ENCODE results near the gene CTSC. TPM values are rescaled to one million over a fixed set of nuclear protein-coding genes. Genes with fewer than 3 reads are reported as not detected.

The CTSC gene
- total and polyA plus RNA-seq, 12 donors: 44.6 to 230 (median 121) TPM

DNA sequence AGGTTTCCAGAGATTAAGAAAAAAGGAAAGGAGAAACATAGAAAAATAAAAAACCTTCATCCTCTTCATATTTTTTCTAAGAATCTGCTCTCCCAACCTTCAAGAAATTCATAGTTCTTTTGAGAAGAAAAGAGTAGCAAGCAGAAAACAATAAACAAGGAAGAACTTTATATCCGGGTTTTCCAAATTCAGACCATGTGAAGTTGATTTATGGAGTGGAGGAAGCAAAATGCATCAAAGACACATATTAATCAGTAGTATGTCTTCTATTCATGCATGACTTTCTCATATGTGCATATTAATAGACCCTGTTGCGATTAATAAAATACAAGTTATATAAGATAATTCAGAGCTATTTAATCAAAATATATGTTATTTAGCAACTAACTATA, 20.5 kb upstream of the CTSC start:
- 69 to 80% (median 77%) methylated on average over 2 of the region's 2 CpGs for WGBS, 4 donors
- peaks cover 3 to 8% of the 10 kb centered on the region in 2 donors for H3K4me1 ChIP-seq (replicated peaks in 1 of 2)
- intact Hi-C loops (cut with DNase I): no loop called here

DNA sequence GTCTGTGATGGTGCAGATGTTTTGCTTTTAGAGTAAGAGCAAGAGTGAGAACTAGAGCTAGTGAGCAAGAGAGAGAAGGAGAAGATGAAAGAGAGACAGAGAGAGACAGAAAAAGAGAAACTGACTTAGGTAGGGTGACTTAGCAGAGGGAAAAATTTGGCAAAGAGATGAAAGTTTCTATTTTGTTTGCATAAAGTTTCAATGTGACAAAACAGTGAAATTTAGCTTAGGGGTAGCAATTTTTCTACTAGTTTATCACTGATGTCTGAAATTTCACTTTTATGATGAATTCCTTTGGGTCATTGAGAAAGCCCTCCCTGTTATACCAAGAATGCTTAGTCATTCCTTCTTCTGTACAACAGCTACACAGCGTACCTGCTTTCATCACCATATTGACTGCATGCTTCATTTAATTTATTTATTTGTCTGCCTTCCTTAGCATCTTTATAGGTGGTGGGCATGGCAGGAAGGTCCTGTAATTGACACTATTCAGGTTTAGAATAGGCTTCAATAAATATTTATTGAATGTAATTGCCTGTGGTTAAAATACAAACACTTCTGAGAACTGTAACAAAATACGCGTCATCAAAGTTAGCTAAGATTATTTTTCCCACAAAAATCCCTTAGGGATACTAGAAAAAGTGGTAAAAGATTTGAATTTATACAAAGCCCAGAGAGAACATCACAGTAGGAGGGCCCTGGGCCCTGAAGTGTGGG, 19.9 kb upstream of the CTSC start:
- H3K4me1 ChIP-seq (replicated peaks in 1 of 2): peaks cover 3 to 8% of the 10 kb centered on the region in 2 donors
- H3K9me3 ChIP-seq (replicated peaks in 1 of 3): no peaks in the 10 kb centered on the region
- no peaks in the 10 kb centered on the region for H3K27me3 ChIP-seq
- H3K36me3 ChIP-seq (replicated peaks in 1 of 2): no peaks in the 10 kb centered on the region
- TF ChIP-seq POLR2A (IDR thresholded peaks at IDR 0.05) (no peak), CTCF (IDR thresholded peaks at IDR 0.05) (no peak)
- WGBS, 4 donors: 78 to 91% (median 86%) methylated on average over 3 of the region's 3 CpGs
- no peak overlapping the region for H3K4me3 ChIP-seq
- intact Hi-C loops (cut with DNase I): no loop called here
- H3K27ac ChIP-seq: peak overlapping the region in 1 of 5 donors; percentile 5
- no peak for DNase-seq

More for the DNA sequence above, 20.5 kb upstream of the CTSC start:
- no peaks in the 10 kb centered on the region for H3K9me3 ChIP-seq (replicated peaks in 1 of 3)
- no peak overlapping the region for H3K27ac ChIP-seq
- DNase-seq: no peak
- H3K27me3 ChIP-seq: no peaks in the 10 kb centered on the region
- H3K4me3 ChIP-seq: no peak overlapping the region
- TF ChIP-seq POLR2A (IDR thresholded peaks at IDR 0.05): no peak
- no peak for TF ChIP-seq CTCF (IDR thresholded peaks at IDR 0.05)
- H3K36me3 ChIP-seq (replicated peaks in 1 of 2): no peaks in the 10 kb centered on the region

DNA sequence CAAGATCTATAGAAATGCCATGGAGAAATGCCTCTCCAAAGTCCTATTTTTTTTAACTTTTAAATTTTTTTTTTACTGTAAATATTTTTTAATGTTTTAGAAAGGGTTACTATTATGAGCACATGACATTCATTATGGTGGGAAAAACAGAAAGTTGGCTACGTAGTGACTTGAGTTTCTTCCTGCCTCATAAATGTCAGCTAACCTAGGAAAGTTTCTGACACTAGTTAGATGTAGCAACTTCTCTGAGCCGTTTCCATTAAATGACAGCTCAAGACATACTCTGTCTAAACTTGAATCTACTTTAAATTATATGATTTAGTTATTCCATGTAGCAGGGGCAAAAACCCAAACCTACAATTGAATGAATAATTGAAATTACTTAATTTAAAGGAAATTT, 18.4 kb upstream of the CTSC start:
- no peak for DNase-seq
- Histone ChIP-seq H3K9me3 (replicated peaks in 1 of 3) (no peaks in the 10 kb centered on the region), H3K4me1 (replicated peaks in 1 of 2) (peaks cover 3 to 11% of the 10 kb centered on the region in 2 donors), H3K4me3 (no peak overlapping the region), H3K27ac (no peak overlapping the region), H3K36me3 (replicated peaks in 1 of 2) (no peaks in the 10 kb centered on the region), H3K27me3 (no peaks in the 10 kb centered on the region)
- WGBS, 4 donors: 46 to 60% (median 55%) methylated on average over 2 of the region's 2 CpGs
- no peak for TF ChIP-seq POLR2A (IDR thresholded peaks at IDR 0.05)
- no peak for TF ChIP-seq CTCF (IDR thresholded peaks at IDR 0.05)
- intact Hi-C loops (cut with DNase I): no loop called here

- TF ChIP-seq POLR2A (IDR thresholded peaks at IDR 0.05): no peak
- TF ChIP-seq CTCF (IDR thresholded peaks at IDR 0.05): no peak
- no peak for DNase-seq
- Histone ChIP-seq H3K4me3 (no peak overlapping the region), H3K27me3 (no peaks in the 10 kb centered on the region), H3K9me3 (replicated peaks in 1 of 3) (no peaks in the 10 kb centered on the region), H3K27ac (peak overlapping the region in 2 of 5 donors; percentile 7 to 8), H3K36me3 (replicated peaks in 1 of 2) (no peaks in the 10 kb centered on the region), H3K4me1 (replicated peaks in 1 of 2) (peaks cover 3 to 11% of the 10 kb centered on the region in 2 donors)
- intact Hi-C loops (cut with DNase I): no loop called here
- 83 to 88% (median 86%) methylated on average over 2 of the region's 2 CpGs for WGBS, 4 donors
These were observed 17.4 kb upstream of the CTSC start for GRCh38 chr11:88354912-88355311.
